GM10248 (cell line): Measurements from ENCODE around the gene ATAD3C.
A peak's percentile ranks its signal among the peaks of the same experiment; 100 is the strongest.
"Not testable (repeated sequence)": the region's sequence is repeated elsewhere in the genome, so short reads cannot be mapped to it uniquely, and the experiment has no call there.

ENCODE experiments used
- CTCF ChIA-PET: fragments of 300-600 bp; sonication (Branson Sonifier 250); formaldehyde crosslinking; extraction: SDS; loops from one replicate; lab custom pipeline; 2021; ENCODE audit warnings: antibody characterized with exemption; lab: Yijun Ruan, JAX
- POLR2A ChIA-PET: fragments of 350-650 bp; sonication (Branson Sonifier 250); formaldehyde crosslinking; extraction: SDS; loops from one replicate; lab custom pipeline; 2020; ENCODE audit warnings: antibody characterized with exemption; lab: Yijun Ruan, JAX
- DNase-seq: peaks from one replicate; pipeline ENCODE4 v3.0.0; 2012; ENCODE audit errors: extremely low spot score
- CTCF ChIP-seq: IDR thresholded peaks from 2 replicates; pipeline ENCODE4 v1.5.1; 2012; ENCODE audit warnings: mild to moderate bottlenecking, low read depth; ENCODE audit errors: extremely low read depth, missing control alignments, control extremely low read depth

ATAD3C gene

GRCh38 chr1:1415751-1416150, 33.7 kb upstream of the ATAD3C start:
- CTCF ChIA-PET, result interaction anchor here (0.9 to 2.1 kb wide), 4 partner anchors 15 to 43 kb away, joined by 4 to 7 read pairs (median 6); partner anchors contain the start of gene CCNL2
- no peak for TF ChIP-seq CTCF
- POLR2A ChIA-PET, result no interaction called here
- no peak for DNase-seq

GRCh38 chr1:1417396-1417795, 32.1 kb upstream of the ATAD3C start:
- POLR2A ChIA-PET, CTCF ChIA-PET, DNase-seq: not testable (repeated sequence)

- POLR2A ChIA-PET, CTCF ChIA-PET: not testable (repeated sequence)
- peak; percentile 51 for DNase-seq
These were observed 31.5 kb upstream of the ATAD3C start for GRCh38 chr1:1417825-1418463.

GRCh38 chr1:1418464-1419362, 30.8 kb upstream of the ATAD3C start:
- peak; percentile 26 for DNase-seq
- CTCF ChIA-PET, result no interaction called here
- POLR2A ChIA-PET, result no interaction called here

GRCh38 chr1:1419363-1419812, 30.1 kb upstream of the ATAD3C start:
- POLR2A ChIA-PET, result interaction anchor here (0.7 kb wide), 1 partner anchor 196 kb away, joined by 3 read pairs; the partner anchor contains the start of gene MIB2
- DNase-seq, result peak; percentile 19
- TF ChIP-seq CTCF, result no peak
- CTCF ChIA-PET, result no interaction called here

More at GRCh38 chr1:1418464-1419362, 30.8 kb upstream of the ATAD3C start:
- no peak for TF ChIP-seq CTCF

GRCh38 chr1:1419813-1420653, 29.5 kb upstream of the ATAD3C start:
- POLR2A ChIA-PET, result interaction anchor here (0.7 kb wide), 1 partner anchor 195 kb away, joined by 3 read pairs; the partner anchor contains the start of gene MIB2
- CTCF ChIA-PET, result no interaction called here
- DNase-seq, result peak; percentile 29
- TF ChIP-seq CTCF, result no peak

GRCh38 chr1:1420654-1421141, 28.8 kb upstream of the ATAD3C start:
- CTCF ChIA-PET, result interaction anchor here (1.4 kb wide), 1 partner anchor 20 kb away, joined by 7 read pairs; no protein-coding TSS in a partner anchor
- no peak for TF ChIP-seq CTCF
- POLR2A ChIA-PET, result no interaction called here
- DNase-seq, result peak; percentile 16
